CD4-positive, alpha-beta T cell treated with Interferon gamma for 1 hour (primary cell): ENCODE measurements around the gene SPAG16.
A peak's percentile ranks its signal among the peaks of the same experiment; 100 is the strongest.

Experiments
- DNase-seq: peaks from one replicate; pipeline ENCODE4 v3.0.0-alpha.2; 2020

SPAG16 gene

DNA sequence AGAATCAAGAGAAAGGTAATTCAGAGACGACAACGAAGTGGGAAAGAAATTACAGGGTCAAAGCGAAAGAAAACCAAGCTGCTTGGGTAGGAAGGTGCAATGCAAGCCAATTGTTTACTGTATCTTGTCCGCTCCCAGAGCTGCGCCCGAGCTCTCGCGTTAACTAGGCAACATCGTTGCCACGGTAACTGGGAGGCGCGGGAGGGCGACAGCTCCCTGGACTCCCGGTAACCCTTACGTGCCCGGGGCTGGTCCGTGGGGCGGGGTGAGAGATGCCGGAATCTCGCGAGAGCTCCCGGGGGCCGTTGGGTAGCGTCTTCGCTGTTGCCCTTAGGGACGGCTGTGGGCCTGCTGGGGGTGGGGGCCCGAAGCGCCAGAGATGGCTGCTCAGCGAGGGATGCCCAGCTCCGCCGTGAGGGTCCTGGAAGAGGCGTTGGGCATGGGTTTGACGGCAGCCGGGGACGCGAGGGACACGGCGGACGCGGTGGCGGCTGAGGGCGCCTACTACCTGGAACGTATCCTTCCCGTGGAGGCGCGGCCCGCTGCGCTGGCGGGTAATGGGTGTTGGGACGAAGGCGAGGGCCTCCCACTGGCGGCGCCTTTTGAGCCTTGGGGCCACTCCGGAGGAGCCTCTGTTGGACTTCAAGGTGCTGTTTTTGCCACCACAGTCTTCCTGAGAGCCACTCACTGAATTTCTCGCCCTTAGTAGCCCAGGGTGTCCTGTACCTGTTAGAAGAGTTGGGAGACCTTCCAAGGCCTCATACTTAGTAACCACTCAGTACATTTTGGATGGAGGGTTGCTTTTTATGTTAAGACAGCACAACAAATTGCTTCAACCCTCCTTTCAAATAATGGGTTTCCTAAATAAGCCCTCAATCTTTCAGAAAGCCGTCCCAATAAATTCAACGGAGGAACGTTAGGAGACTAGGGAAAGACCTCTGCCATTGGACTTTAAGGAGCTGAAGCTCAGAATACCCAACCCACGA is at the start of gene SPAG16:
SPAG16 (plus strand) TSS at position 360 of the 986 bp plus-strand sequence.
- peak; percentile 96 for DNase-seq

DNA sequence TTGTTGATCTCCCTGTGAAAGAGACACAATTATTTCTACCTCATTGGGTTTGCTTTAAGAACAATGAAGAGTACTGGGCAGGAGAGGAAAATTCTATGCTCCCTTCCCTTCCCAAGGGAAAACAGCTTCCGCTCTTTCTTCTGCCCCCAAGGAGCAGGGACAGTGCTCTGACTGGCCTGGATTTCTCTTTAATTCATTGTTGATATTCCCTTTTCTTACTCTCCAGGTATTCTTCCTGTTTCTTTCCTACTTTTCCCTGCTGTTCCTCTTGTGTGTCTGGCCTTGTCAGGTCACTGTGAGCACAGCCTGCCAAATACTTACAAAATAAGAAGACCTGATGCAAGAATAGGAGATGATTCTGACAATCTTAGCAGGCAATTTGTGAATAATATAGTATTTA is 49.6 kb upstream of the SPAG16 start:
- no peak for DNase-seq

DNA sequence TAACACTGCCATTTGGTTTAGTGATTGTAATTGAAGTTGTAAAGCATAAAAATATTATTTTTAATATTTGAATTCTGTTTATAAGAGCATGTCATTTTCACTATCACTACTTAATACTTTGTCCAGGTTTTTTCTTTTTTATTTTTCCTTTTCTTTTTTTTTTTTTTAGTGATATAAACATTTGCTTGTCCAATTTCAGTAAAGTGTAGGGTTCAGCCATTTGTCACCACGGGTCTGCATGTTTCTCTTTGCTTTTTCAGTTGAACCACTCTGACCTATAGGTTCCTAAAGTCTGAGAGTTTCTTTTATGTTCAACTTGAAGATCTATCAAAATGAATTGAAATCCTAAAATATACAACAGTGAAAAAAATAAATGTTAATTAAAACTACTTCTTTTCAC is 48.5 kb upstream of the SPAG16 start:
- no peak for DNase-seq

DNA sequence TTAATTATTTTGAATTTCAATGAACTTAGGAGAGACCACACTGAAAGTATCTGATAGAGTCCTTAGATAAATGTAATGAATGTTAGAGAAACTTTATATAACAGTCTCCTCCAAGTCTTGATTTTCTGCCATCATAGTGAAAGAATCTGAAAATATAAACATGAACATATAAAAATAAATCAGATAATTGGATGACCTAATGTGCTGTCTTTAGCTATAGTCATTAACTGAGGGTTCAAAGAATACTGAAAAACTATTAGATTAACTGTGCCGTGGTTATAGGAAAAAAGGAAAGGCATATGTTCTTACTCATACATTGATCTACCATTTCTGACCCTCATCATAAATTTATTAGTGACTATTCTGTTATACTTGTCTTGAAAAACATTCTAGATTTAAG is 47.0 kb upstream of the SPAG16 start:
- DNase-seq: no peak

DNA sequence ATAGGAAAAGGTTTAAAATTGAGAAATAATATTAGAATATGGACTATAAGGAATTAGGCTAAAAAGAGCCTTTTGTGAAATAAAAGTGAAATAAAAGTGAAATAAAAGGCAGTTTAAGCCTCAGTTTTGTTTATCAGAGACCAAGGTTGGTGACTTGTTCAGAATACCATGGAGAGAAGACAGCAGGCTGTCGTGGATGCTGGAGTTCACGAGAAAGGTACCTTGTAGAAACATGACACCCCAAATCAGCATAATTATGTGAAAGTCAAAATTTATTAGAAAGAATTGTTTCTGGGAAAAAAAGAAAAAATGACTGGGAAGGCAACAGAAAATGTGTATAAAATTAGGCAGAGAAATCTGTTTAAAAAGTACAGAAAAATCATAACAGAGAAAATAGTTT is 46.5 kb upstream of the SPAG16 start:
- no peak for DNase-seq

DNA sequence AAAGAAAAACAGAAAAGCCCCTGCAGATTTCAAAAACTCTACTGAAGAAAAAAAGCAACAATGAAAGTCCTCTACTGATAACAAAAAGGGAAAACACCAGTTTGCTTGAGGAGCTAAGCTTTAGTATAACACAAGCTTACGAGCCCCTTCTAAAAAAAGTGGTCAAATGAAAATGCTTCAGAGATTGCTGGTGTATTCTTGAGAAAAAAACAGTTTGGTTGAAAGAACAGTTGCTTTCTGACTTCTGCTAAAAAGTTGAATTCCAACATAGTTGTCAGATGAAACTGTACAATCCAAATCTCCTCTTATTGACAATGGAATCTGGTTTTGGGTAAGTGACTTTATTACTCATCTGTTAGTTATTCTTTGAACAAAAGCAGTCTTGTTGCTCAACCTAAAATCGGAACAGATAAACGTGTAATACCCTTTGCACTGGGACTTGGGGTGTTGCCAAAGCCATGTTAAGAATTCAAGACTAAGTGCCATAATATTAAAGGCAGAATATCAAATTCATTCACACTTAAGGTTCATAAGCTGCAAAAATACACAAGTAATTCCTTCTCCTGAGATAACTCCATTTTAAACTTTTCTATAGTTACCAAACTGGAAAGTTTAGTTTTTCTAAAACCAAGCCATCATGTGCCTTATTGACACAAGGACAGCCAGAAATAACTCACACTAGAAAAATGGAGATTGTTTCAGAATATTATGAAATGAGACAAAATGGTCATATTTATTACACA is 45.3 kb upstream of the SPAG16 start:
- DNase-seq: no peak

DNA sequence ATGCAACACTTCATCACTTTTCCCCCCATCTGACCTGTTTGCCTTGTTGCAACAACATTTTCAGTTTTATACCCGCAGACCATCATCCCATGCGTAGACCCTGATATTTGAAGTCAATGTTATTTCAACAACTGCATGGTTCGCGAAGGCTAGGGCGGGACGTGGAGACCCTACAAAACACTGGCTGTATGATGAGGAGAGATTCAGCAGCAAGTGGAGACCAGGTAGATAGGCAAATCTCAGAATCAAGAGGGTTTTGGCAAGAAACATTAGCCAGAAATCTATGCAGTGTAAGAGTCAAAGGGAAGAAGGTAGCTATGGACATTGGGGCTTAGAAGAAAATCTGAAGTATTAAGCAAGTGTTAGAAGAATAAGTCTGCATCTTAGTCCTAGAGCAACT is 42.4 kb upstream of the SPAG16 start:
- DNase-seq: no peak

DNA sequence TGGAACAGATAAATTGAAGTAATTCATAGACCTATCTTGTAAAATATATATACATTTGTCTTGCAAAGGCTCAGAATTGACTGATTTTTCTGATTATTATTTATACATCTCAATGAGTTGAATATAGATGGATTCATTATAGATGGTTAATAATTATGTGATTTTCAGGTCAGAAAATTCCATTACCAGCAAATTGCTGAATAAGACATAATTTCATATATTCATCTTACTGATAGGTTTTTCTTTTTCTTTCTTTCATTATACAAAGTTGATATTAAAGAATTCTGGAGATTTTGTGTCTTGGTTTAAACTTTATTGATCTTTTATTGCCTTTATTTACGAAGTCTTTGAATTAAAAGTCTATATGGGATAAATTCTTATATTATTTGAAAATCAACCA is 41.6 kb upstream of the SPAG16 start:
- DNase-seq: no peak

DNA sequence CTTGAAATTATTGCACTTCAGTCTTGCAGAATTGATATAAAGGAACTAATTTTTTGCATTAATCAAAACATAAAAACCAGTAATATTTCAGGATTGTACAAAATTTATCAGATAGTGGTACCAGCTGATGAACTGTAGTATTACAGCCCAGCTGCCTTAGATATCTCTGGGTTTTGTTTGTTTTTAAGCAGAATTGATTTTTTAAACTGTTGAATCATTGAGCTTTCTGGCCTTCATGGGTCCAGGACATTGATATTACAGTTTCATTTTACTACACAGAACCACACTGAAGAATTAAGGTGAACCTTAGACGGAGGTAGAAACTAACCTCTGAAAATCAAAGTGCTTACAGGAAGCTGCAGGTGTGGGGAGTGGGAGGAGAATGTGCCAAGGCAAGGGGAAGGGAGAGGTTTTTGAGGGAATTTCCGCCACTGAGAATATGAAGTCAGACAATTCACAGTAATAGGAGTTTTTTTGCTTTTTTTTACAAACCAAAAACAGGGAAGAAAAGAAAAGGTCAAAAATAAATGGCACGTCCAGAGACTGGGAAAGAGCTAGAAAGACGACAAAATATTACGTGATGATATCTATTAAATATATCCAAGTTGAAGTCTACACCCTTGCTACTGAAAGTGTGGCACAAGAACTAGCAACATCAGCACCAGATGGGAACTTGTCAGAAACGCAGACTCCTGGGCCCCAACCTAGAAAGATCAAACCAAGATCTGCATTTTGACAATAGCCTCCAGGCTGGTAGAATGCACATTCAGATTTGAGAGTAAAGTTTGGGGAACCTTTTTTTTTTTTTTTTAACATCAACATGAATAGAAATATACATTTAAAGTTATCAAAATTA is 40.8 kb upstream of the SPAG16 start:
- no peak for DNase-seq

DNA sequence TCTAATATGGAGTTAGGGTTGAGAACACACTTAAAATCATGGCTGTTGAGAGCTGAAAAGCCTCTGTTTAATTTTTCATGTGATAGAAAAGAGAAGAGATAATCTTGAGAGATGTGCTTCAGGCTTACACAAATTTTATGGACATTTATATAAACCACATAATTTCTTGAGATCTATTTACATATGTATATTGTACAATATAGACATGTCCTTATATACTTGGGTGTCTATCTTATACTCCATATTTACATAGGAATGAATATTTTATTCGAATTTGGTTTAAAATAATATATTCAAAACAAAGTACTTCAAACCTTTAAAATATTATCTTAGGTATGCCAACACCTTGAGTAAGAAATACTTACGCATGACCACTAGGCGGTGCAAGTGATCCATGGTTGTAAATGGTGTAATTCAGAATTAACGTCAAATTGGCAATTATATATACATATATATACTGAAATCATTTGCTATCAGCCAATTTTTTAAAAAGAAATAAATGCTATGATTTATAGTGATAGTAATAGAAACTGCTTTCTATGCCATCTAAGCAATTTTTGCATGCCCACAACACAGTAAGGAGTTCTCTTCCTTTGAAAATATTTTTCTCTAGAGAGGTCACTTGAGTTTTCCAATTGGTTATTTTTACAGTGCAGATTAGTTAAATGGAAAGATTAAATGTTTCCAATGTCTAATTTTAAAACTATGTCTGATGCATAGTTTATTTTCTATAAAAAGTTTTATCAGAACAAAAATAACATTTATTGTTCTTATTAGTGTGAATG is 37.6 kb upstream of the SPAG16 start:
- peak; percentile 18 for DNase-seq

DNA sequence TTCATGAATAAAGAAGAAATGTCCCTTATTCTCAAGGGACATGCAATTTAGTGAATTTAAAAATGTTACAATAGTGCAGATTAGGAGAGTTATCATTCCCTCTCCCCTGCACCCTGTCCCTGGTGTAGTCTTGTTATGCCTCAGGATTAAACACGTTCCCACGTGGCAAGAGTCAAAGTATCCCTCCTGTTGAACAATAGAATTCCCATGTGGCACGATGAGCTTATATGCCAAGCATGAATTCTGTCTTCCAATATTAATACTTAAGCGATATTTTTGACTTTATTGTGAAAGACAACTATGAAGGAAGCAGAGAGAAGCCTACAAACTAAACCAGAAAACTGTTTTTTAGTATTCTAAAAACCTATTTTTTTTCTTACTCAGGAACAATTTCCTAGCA is 36.7 kb upstream of the SPAG16 start:
- DNase-seq: no peak

DNA sequence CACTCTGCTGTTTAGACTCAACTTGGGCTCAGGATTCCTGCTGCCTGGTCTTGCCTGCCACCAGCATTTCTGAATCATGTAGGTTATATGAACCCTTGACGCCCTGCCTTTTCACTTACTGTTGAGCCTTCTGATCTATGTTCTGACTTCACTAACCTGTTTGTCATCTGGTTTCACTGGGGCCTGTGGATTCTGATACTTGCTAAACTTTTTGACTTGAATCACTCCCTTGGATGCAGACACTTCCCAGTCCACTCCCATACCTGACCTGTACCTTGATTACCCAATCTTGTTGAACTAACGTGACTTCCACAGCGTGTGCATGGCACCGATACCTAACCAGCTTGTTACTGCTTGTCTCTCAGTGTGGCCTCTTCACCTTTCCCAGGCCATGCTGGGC is 35.6 kb upstream of the SPAG16 start:
- no peak for DNase-seq

DNA sequence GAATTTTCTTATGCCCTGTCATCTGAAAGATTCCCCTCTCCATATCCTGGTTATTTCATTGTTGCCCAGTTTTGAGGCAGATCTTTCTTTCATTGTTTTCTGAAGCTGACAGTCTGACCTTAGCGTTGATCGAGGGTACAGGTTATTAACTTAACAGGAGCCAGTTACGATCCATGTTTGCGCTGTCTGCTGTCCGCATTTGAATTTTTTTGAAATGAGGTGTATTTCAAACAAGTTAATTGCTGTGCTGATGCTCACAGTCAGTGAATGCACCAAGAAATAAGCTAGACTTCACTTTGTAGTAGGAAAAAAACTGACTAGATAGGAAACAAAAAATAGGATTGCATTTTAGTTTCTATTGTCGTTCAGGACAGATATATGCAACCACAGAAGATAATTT is 34.8 kb upstream of the SPAG16 start:
- no peak for DNase-seq

DNA sequence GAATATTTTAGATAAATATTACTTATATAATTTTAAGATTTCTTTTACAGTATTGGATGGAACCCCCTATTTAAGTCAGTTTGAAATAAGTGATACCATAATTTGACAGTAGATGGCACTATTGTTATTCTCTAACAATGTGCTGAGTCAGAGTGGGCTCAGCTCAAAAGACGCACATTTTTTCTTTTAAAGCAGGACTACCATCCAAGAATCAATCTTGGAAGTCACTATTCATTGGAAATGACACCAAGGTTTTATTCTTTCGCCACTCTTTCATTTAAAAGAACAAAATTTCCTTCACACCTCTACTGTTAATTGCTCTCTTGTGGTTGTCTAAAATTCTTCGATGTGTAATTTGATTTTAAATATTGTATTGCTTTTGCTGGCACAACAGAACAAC is 32.6 kb upstream of the SPAG16 start:
- no peak for DNase-seq

DNA sequence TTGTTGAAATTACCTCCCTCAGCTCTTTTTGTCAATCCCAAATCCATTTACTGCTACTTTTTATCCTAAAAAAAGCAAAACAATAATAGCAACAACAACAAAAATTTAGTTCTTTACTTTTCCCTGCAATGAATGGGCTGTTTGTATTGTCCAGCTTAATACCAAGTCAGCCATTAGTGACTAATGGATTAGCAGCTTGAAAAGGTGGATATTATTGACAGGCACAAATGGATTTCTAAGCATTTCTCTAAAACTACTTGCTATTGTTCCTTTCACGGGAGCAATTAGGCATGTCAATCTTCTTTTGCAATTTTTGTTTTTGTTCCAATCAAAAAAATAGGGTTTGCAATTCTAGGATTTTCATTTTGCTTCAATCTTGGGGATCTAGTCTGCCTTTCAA is 32.1 kb upstream of the SPAG16 start:
- DNase-seq: no peak

DNA sequence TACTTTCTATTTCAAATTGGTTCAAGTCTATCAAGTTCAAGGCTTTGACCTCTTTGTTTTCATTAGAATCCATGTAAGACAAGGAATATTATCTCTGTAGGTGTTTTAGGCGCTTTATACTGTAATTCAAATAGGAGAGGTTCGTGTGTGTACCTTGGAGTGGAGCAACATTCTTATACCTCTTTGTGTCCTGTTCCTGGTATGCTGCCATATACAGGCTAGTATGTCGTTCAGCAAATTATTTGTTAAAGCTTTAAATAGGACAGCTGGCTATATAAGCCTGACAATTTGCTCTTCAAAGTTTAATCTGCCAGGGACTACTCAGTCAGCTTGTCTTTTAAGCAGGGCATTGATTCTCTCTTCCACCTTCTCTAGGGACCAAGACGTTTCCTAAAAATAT is 31.1 kb upstream of the SPAG16 start:
- no peak for DNase-seq

DNA sequence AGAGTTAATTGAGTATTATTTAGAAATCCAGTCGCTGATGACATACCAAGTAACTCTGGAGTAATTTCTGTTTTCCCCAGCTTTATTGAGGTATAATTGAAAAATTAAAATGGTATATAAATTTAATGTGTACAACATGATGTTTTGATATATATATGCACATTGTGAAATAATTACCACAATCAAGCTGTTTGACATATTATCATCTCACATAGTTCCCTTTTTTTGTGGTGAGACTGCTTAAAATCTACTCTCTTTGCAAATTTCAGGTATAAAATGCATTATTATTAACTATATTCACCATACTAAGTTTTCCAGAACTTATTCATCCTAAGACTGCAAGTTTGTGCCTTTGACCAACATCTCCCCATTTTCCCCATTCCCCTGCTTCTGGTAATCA is 25.0 kb upstream of the SPAG16 start:
- no peak for DNase-seq

DNA sequence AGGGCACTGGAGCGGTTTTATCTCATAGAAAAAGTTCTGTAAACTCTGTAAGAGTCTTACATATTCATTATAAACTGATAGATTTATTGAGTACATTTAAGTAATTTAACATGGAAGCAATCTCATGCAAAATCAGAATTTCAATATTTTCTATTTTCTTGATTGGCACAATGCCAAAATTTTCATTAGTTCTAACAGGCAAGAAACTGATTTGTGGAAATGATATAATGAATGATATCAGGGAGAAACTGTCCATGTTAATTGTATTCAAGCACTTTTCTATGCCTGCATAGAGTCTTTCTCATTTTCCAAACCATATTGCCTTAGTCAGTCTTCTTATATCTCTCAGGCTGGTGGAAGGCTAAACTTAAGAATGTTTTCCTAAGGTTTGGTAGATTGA is 23.0 kb upstream of the SPAG16 start:
- no peak for DNase-seq

DNA sequence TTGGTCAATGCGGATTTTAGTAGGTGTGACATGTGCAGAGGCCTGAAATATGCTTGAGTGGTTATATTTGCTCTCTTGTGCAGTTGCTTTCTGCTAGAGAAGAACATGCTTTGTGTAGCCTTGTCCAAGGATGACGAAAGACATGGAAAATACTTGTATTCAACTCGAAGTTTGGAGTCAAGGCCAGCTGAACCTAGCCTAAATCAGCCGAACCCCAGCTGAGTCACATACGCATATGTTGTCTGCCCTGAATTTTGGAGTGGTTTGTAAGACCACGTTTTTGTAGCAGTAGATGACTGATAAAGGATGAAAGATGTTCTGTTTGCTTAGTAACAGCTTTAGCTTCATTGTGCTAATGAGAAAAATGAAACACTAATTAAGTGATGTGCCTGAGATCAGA is 22.5 kb upstream of the SPAG16 start:
- DNase-seq: no peak

DNA sequence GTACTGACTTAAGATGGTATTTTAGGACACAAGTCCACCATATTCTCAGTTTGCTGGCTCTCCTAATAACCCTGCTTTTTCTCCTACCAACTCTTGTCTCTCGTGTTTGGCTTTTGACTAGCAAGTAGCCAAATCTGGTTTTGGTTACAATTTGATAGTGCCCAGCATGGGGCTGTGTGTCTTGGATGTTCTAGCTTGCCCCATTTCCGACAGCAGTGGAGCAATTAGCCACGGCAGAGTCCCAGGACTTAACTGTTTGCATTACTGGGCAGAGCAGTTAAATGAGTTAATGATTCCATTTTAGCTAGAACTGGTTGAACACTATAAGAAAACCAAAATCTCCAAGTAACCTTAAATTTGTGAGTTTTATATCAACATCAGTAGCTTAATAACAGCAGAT is 18.6 kb upstream of the SPAG16 start:
- no peak for DNase-seq

DNA sequence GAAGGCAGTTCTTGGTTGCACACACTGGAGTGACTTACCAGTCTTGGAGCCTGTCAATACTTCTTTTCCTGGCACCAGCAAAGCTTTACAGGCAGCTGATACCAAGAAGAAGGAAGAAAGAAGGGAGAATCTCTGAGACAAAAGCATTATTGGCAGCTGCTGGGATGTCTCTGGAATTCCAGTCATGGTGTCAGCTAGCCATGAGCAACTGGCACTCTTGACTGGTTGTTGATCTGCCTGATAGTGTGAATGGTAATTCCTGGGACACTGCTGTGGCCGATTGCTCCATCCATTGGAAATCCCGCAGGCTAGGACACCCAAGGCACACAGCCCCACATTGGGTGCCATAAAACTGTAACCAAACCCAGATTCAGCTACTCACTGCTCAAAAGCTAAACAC is 17.8 kb upstream of the SPAG16 start:
- no peak for DNase-seq

DNA sequence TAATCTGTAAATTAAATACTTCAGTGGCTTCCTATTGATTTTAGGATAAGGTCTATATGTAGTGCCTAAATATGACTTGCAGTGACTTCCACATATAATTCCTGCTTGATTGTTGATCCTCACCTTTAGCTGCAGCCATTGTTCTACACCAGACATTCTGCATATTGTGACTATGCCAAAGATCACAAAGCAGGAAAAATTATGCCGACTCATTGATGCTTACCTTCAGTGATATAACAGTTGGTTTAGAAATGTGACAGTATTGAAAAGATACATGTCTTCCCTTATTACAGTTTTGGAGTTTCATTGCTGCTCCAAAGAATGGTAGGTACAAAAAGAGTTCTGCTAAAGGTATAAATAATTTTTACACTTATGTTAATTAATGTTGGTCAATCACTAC is 12.3 kb upstream of the SPAG16 start:
- no peak for DNase-seq

DNA sequence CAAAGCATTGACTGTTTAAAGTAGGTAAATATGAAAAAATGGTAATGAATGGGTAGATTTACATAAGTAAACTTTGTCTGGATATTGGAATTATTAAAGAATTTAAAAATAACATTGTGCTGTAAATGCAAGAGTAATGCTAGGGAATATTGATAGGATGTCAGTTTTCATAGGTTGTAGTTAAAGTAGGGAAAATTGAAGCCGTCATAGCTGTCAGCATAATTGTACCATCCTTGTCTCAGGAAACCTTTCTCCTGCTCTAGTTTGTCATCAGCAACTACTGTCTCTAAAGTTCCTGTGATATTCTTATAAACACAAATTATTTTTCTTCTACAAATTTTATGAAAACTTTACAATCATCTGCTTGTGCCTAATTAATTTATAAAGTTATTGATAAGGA is 10.1 kb upstream of the SPAG16 start:
- no peak for DNase-seq
